Gastroesophageal sphincter (tissue), 3 donors: ENCODE results near the gene PHF12.

Source experiments
- EP300 ChIP-seq: sonication (generic); formaldehyde crosslinking; IDR thresholded peaks from one replicate; pipeline ENCODE4 v1.6.1; 2017; ENCODE audit warnings: antibody characterized with exemption, mild to moderate bottlenecking
- POLR2A ChIP-seq, 2 donors: fragments of 450-650 bp; IDR thresholded peaks; one replicate each; pipeline ENCODE4 v1.6.1; 2017; ENCODE audit warnings: antibody characterized with exemption in 2 of 2, mild to moderate bottlenecking in 2 of 2, moderate library complexity in 1 of 2
- TF ChIP-seq, protein P1 (sequence below), 4 experiments: fragments of 200-600 bp in 2 of 4; fragments of 450-650 bp in 2 of 4; sonication (generic) in 1 of 4; IDR thresholded peaks; one replicate each; pipeline ENCODE4 v1.5.1; 2017 to 2019; ENCODE audit warnings: antibody characterized with exemption in 4 of 4, mild to moderate bottlenecking in 2 of 4, moderate library complexity in 2 of 4

GRCh38 chr17:28969706-28970393 lies 18.5 kb upstream of the PHF12 start:
- TF ChIP-seq, protein P1, sequence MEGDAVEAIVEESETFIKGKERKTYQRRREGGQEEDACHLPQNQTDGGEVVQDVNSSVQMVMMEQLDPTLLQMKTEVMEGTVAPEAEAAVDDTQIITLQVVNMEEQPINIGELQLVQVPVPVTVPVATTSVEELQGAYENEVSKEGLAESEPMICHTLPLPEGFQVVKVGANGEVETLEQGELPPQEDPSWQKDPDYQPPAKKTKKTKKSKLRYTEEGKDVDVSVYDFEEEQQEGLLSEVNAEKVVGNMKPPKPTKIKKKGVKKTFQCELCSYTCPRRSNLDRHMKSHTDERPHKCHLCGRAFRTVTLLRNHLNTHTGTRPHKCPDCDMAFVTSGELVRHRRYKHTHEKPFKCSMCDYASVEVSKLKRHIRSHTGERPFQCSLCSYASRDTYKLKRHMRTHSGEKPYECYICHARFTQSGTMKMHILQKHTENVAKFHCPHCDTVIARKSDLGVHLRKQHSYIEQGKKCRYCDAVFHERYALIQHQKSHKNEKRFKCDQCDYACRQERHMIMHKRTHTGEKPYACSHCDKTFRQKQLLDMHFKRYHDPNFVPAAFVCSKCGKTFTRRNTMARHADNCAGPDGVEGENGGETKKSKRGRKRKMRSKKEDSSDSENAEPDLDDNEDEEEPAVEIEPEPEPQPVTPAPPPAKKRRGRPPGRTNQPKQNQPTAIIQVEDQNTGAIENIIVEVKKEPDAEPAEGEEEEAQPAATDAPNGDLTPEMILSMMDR (IDR thresholded peaks at IDR 0.05): no peak
- TF ChIP-seq EP300 (no peak), POLR2A (IDR thresholded peaks at IDR 0.05) (no peak)
